ENCODE data around the gene MYLK4. TPM values are rescaled to one million over a fixed set of nuclear protein-coding genes. Genes with fewer than 3 reads are reported as not detected.

The MYLK4 gene
- total RNA-seq, 1 donor from 2014 or later = 0.42 TPM

GRCh38 chr6:2766767-2767656, 16.3 kb upstream of the MYLK4 start:
- TF ChIP-seq CTCF (IDR thresholded peaks at IDR 0.05; ENCODE audit: insufficient read depth, low read length, poor library complexity, severe bottlenecking) = peak; percentile 1
- Histone ChIP-seq H3K4me3 (ENCODE audit: low read depth, low read length) (peak overlapping the region; percentile 97), H3K27me3 (ENCODE audit: control insufficient read depth, insufficient read depth, low read length) (no peaks in the 10 kb centered on the region), H3K36me3 (ENCODE audit: control insufficient read depth, insufficient read depth, low read length) (peaks cover 2% of the 10 kb centered on the region)
- no peak for DNase-seq (ENCODE audit: low read depth)

GRCh38 chr6:2765896-2766766, 15.4 kb upstream of the MYLK4 start:
- DNase-seq (ENCODE audit: low read depth) = no peak
- peaks cover 2% of the 10 kb centered on the region for H3K36me3 ChIP-seq (ENCODE audit: control insufficient read depth, insufficient read depth, low read length)
- no peaks in the 10 kb centered on the region for H3K27me3 ChIP-seq (ENCODE audit: control insufficient read depth, insufficient read depth, low read length)
- peak overlapping the region; percentile 97 for H3K4me3 ChIP-seq (ENCODE audit: low read depth, low read length)
- no peak for TF ChIP-seq CTCF (IDR thresholded peaks at IDR 0.05; ENCODE audit: insufficient read depth, low read length, poor library complexity, severe bottlenecking)

GRCh38 chr6:2765166-2765895, 14.6 kb upstream of the MYLK4 start, which contains the start of gene WRNIP1:
Gene WRNIP1, plus strand, starts transcription at chr6:2765393. Its CDS starts 230 bp downstream, at chr6:2765623.
- Histone ChIP-seq H3K27me3 (ENCODE audit: control insufficient read depth, insufficient read depth, low read length) (no peaks in the 10 kb centered on the region), H3K4me3 (ENCODE audit: low read depth, low read length) (peak within 1 kb of the TSS; percentile 97), H3K36me3 (ENCODE audit: control insufficient read depth, insufficient read depth, low read length) (peaks cover 2% of the 10 kb centered on the region)
- peak; percentile 12 for TF ChIP-seq CTCF (IDR thresholded peaks at IDR 0.05; ENCODE audit: insufficient read depth, low read length, poor library complexity, severe bottlenecking)
- DNase-seq (ENCODE audit: low read depth) = peak; percentile 94

DNA sequence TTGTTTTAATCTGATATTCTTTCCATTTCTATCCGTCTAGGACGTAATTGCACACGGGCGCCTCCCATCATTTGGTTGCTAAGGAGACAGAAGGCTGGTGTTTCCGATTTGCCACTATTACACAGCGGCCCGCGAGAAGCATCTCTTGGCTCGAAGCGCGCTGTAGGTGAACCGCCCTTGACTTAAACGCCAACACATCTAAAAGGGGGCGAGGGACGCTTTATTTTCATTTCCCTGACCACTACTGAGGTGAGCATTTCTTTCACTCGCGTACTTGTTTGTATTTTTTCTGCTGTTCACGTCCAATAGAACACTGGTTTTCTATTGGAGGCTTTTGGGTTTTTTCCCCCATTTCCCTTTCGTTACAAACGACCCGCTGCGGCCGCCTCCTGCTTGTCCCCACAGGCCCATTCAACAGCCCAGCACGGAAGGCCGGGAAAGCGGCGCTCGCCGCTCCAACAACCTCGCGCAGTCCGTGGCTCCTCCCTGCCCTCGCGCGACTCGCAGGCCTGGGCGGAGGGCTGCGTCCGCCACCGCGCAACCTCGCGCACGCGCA, 14.0 kb upstream of the MYLK4 start:
- TF ChIP-seq CTCF (IDR thresholded peaks at IDR 0.05; ENCODE audit: insufficient read depth, low read length, poor library complexity, severe bottlenecking) = no peak
- no peak for DNase-seq (ENCODE audit: low read depth)
- no peaks in the 10 kb centered on the region for H3K27me3 ChIP-seq (ENCODE audit: control insufficient read depth, insufficient read depth, low read length)

GRCh38 chr6:2763876-2764540, 13.3 kb upstream of the MYLK4 start:
- DNase-seq (ENCODE audit: low read depth) = no peak
- H3K27me3 ChIP-seq (ENCODE audit: control insufficient read depth, insufficient read depth, low read length) = no peaks in the 10 kb centered on the region
- no peaks in the 10 kb centered on the region for H3K36me3 ChIP-seq (ENCODE audit: control insufficient read depth, insufficient read depth, low read length)
- peak overlapping the region; percentile 52 for H3K4me3 ChIP-seq (ENCODE audit: low read depth, low read length)
- TF ChIP-seq CTCF (IDR thresholded peaks at IDR 0.05; ENCODE audit: insufficient read depth, low read length, poor library complexity, severe bottlenecking) = no peak

More for the DNA sequence above, 14.0 kb upstream of the MYLK4 start:
- H3K36me3 ChIP-seq (ENCODE audit: control insufficient read depth, insufficient read depth, low read length) = no peaks in the 10 kb centered on the region
- peak overlapping the region; percentile 52 for H3K4me3 ChIP-seq (ENCODE audit: low read depth, low read length)
